Stimulated activated CD8-positive, alpha-beta memory T cell treated with anti-CD3 and anti-CD28 coated beads, Interleukin-4, amount 100 ng/mL, for 1 hour (primary cell): ENCODE results near the gene PHOSPHO2.

Source experiments
- DNase-seq, 2 donors: peaks; one replicate each; pipeline ENCODE4 v3.0.0-alpha.2; 2020; ENCODE audit warnings: low read depth in 2 of 2, low spot score in 1 of 2

PHOSPHO2 gene

GRCh38 chr2:169715379-169716237 lies 21.3 kb downstream of the PHOSPHO2 start:
- no peak for DNase-seq

GRCh38 chr2:169716238-169716886 lies 22.1 kb downstream of the PHOSPHO2 start:
- no peak for DNase-seq

- DNase-seq, result no peak
These were observed 22.8 kb downstream of the PHOSPHO2 start for GRCh38 chr2:169716938-169717690.

GRCh38 chr2:169717691-169718063 lies 23.4 kb downstream of the PHOSPHO2 start:
- no peak for DNase-seq

GRCh38 chr2:169718930-169719504 lies 24.7 kb downstream of the PHOSPHO2 start:
- no peak for DNase-seq

GRCh38 chr2:169721016-169721415 lies 26.7 kb downstream of the PHOSPHO2 start:
- DNase-seq, result no peak

GRCh38 chr2:169727065-169727464 lies 32.8 kb downstream of the PHOSPHO2 start:
- no peak for DNase-seq

GRCh38 chr2:169729274-169729605 lies 35.0 kb downstream of the PHOSPHO2 start:
- no peak for DNase-seq

- no peak for DNase-seq
These were observed 37.8 kb downstream of the PHOSPHO2 start for GRCh38 chr2:169732075-169732474.

GRCh38 chr2:169732583-169733358 lies 38.5 kb downstream of the PHOSPHO2 start:
- no peak for DNase-seq

GRCh38 chr2:169734169-169734847 lies 40.0 kb downstream of the PHOSPHO2 start:
- DNase-seq, result no peak

GRCh38 chr2:169735623-169736022 lies 41.4 kb downstream of the PHOSPHO2 start:
- DNase-seq, result no peak

- no peak for DNase-seq
These were observed 42.6 kb downstream of the PHOSPHO2 start for GRCh38 chr2:169736902-169737301.

- DNase-seq, result no peak
These were observed 44.4 kb downstream of the PHOSPHO2 start for GRCh38 chr2:169738566-169739229.

GRCh38 chr2:169739351-169739750 lies 45.1 kb downstream of the PHOSPHO2 start:
- no peak for DNase-seq

- no peak for DNase-seq
These were observed 49.3 kb downstream of the PHOSPHO2 start for GRCh38 chr2:169743549-169743948.

GRCh38 chr2:169746240-169746639 lies 52.0 kb downstream of the PHOSPHO2 start:
- no peak for DNase-seq

GRCh38 chr2:169748319-169748718 lies 54.0 kb downstream of the PHOSPHO2 start:
- no peak for DNase-seq
